Right renal pelvis (tissue), 4 donors: ENCODE measurements around the gene PTPRQ. TPM values are rescaled to one million over a fixed set of nuclear protein-coding genes. Genes with fewer than 3 reads are reported as not detected.

Experiments
- DNase-seq, 4 donors: peaks; one replicate each; pipeline ENCODE4 v3.0.0-alpha.2; 2013; ENCODE audit warnings: low read depth in 4 of 4, low spot score in 3 of 4, missing footprints in 1 of 4
- polyA plus RNA-seq, 4 donors: library from polyadenylated mRNA; unstranded; fragments of 120-200 nt; gene quantifications; one replicate each; pipeline ENCODE4 v1.2.1, GENCODE V29; 2013; ENCODE audit not compliant: insufficient read length in 4 of 4

Gene PTPRQ
- polyA plus RNA-seq, 4 donors: 16.3 to 31.5 (median 22.9) TPM

GRCh38 chr12:80697270-80697887 is 253.3 kb downstream of the PTPRQ start:
- no peak for DNase-seq

GRCh38 chr12:80698256-80698655 is 254.2 kb downstream of the PTPRQ start:
- no peak for DNase-seq

GRCh38 chr12:80698847-80699542 is 255.0 kb downstream of the PTPRQ start:
- no peak for DNase-seq

GRCh38 chr12:80700327-80700726 is 256.3 kb downstream of the PTPRQ start:
- no peak for DNase-seq

- DNase-seq: no peak
Measured at GRCh38 chr12:80701388-80701787, 257.4 kb downstream of the PTPRQ start.

GRCh38 chr12:80702889-80703805 is 259.1 kb downstream of the PTPRQ start:
- DNase-seq: no peak

- DNase-seq: no peak
Measured at GRCh38 chr12:80704420-80704819, 260.4 kb downstream of the PTPRQ start.

- DNase-seq: no peak
Measured at GRCh38 chr12:80707126-80707829, 263.2 kb downstream of the PTPRQ start, which contains the start of gene MYF6. TSS of gene MYF6 (plus strand) at chr12:80707634. CDS start at chr12:80707720, 86 bp downstream.

GRCh38 chr12:80707830-80708258 is 263.8 kb downstream of the PTPRQ start:
- no peak for DNase-seq

- DNase-seq: no peak
Measured at GRCh38 chr12:80708259-80708974, 264.4 kb downstream of the PTPRQ start.

- DNase-seq: no peak
Measured at GRCh38 chr12:80708975-80709328, 264.9 kb downstream of the PTPRQ start.

GRCh38 chr12:80709811-80710726 is 266.0 kb downstream of the PTPRQ start:
- no peak for DNase-seq

- no peak for DNase-seq
Measured at GRCh38 chr12:80710727-80711449, 266.9 kb downstream of the PTPRQ start.

- no peak for DNase-seq
Measured at GRCh38 chr12:80711866-80712265, 267.8 kb downstream of the PTPRQ start.

GRCh38 chr12:80712866-80713265 is 268.8 kb downstream of the PTPRQ start:
- DNase-seq: no peak

GRCh38 chr12:80713419-80713818 is 269.4 kb downstream of the PTPRQ start:
- no peak for DNase-seq

GRCh38 chr12:80714055-80714454 is 270.0 kb downstream of the PTPRQ start:
- peak in 1 of 4 donors; percentile 26 for DNase-seq

GRCh38 chr12:80714846-80715245 is 270.8 kb downstream of the PTPRQ start:
- DNase-seq: no peak
